ENCODE measurements around the gene CMTM1.
"Not testable (repeated sequence)": the region's sequence is repeated elsewhere in the genome, so short reads cannot be mapped to it uniquely, and the experiment has no call there.

Gene CMTM1

GRCh38 chr16:66596559-66596958 is 30.3 kb downstream of the CMTM1 start:
- not testable (repeated sequence) for DNase-seq

- DNase-seq = no peak
Measured at GRCh38 chr16:66596986-66597848, 31.0 kb downstream of the CMTM1 start.

DNA sequence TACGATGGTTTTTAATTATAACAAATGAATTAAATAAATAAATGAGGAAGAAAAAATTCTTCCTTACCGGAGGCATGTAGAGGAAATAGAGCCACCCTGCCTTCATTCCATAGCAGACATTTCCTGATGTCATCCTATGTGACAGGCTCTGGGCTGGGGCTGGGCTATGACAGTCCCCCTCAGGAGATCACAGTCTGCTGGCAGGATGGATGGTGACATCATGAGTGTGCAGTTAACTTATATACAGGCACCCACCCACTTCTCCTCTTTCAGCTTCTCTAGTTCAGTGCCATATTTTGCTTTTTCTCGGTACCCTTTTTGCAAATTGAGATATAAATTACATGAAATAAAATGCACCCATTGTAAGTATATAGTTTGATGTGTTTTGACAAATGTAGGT is 31.9 kb downstream of the CMTM1 start:
- no peak for DNase-seq

DNA sequence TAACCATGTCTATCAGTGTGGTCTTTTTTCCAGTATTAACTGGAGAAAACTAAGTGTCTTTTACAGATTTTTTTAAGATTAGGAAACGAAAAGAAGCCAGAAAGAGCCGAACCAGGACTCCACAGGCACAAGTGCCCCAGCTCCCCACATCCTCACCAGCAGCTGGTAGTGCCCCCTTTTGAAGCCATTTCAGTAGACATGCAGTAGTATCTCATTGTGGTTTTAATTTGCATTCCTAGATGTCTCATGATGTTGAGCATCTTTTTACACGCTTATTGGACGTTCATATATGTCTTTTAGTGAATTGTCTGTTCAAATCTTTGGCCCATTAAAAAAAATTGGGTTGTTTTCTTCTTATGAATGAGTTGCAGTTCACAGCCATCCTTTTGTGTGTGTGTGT is 33.5 kb downstream of the CMTM1 start:
- no peak for DNase-seq

- DNase-seq = no peak
Measured at GRCh38 chr16:66600477-66600876, 34.2 kb downstream of the CMTM1 start.

DNA sequence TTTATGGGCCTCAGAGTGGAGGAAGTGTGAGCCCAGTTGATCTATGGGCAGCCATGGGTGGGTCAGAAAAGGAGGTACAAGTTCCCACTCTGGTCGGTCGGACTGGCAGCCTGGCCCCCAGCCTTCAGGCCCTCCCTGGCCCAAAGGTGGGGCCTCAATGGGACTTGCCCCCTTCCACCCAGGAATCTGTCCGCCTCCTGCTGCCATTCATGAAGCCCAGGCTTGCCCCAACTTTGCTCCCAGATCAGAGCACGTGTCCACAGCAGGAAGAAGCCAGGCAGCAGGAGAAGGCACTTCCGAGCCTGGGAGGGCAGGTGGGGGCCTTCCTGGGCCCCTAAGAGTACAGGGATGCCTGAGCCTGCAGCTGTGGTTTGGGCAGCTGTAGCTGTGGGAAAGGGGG is 35.2 kb downstream of the CMTM1 start:
- DNase-seq = no peak

DNA sequence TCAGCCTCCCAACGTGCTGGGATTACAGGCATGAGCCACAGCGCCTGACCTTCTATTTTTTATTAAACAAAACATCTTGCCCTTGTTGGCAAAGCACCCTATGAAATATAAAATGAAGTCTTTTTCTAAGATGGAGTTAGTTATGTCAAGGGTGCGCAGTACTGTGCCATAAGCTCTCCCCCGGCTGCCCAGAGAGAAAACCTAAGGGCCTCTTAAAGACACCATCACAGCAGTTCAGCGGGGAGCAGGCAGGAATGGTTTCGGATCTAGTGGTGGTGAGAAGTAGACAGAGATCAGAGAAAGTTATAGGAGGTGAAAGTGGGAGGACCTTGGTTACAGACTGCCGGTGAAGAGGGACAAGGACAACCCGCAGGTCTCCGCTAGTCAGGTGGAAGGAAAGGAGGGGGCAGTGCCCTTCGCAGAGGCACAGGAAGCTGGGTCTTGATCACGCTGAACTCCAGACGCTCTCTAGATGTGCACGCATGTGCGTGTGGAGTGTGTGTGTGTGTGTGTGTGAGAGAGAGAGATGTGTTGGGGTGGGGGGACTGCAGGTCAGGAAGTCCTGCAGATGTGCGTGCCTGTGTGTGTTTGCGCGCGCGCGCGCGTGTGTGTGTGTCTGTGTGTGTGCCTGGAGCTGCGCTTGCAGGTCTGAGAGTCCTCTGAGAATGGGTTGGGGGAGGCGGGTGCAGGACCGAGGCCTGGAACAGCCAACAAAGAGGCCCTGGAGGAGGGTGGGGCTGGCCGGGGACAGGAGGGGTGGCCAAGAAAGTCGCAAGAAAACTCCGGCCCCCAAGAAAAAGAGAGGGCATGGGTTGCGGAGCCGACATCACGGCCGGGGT is 37.5 kb downstream of the CMTM1 start:
- DNase-seq = peak; percentile 64

DNA sequence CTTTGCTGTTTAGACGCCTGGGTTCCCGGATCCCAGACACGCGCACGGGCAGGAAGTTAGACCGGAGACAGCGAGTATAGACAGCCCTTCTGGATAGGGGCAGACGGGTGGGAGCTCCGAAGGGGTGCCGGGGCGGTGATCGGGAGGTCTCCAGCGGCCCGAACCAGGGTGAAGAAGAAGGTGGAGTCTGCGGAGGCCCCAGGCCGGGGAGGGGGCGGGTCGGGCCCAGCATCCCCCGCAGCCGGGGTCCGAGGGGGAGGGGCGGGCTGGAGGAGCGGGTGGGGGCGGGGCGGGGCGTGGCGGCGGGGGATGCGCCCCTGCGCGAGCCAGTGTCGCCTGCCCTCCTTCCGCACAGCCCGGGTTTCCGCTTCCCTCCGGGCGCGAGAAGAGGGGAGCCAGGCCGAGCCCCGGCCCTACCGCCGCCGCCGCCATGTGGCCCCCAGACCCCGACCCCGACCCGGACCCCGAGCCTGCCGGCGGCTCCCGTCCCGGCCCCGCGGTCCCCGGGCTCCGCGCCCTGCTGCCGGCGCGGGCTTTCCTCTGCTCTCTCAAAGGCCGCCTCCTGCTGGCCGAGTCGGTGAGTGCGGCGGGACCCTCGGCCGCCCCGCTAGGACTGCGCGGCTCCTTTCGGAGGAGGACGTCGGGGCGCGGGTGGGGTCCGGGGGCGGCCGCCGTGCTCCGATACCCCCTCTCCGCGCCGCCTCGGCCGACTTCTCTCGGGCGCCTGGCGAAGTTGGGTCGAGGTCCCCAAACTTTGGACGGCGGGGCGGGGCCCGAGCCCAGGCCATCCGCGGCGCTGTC is 38.3 kb downstream of the CMTM1 start, which contains the start of gene CMTM3:
TSS of gene CMTM3 (plus strand) at position 329 of the 801 bp plus-strand sequence. CDS start at position 431, 102 bp downstream.
- DNase-seq = peak; percentile 83

- peak; percentile 44 for DNase-seq
Measured at GRCh38 chr16:66605177-66605978, 39.1 kb downstream of the CMTM1 start.

GRCh38 chr16:66605979-66606751 is 39.9 kb downstream of the CMTM1 start:
- DNase-seq = no peak

GRCh38 chr16:66608241-66609138 is 42.3 kb downstream of the CMTM1 start:
- peak; percentile 87 for DNase-seq

GRCh38 chr16:66609139-66609510 is 42.9 kb downstream of the CMTM1 start:
- DNase-seq = no peak

DNA sequence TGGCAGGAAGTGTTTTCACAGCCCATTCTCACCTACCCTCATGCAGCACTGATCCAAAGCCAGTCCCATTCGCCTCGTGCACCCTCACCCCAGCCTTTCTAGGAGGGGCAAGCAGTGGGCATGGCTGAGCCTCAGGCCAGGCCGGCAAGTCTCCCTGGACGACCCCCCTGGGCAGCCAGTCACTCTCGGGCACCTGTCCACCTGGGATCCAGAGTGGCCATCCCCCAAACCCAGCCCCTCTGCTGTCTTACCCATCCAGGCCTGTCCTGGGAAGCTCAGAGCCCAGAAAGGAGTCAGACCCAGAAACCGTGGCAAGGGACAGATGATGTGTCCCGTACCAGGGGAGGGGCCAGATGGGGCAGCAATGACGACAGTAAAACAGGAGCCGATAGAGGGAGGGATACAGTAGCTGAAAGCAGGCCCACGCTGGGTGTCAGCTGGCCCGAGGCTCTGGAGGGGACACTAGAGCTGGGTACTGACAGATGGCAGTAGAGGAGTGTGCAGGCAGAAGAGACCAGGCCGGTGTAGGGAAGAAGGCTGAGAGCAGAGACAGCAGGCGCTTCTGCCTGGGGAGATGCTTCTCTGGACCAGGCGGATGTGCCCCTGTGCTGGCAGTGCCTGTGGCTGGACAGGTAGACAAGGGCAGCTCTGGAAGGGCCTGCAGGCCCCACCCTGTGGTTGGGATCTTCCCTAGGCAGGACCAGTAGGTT is 44.0 kb downstream of the CMTM1 start:
- DNase-seq = no peak

- not testable (repeated sequence) for DNase-seq
Measured at GRCh38 chr16:66611911-66612310, 45.7 kb downstream of the CMTM1 start.

- DNase-seq = no peak
Measured at GRCh38 chr16:66612422-66612821, 46.2 kb downstream of the CMTM1 start.

- no peak for DNase-seq
Measured at GRCh38 chr16:66614161-66614802, 48.0 kb downstream of the CMTM1 start.

DNA sequence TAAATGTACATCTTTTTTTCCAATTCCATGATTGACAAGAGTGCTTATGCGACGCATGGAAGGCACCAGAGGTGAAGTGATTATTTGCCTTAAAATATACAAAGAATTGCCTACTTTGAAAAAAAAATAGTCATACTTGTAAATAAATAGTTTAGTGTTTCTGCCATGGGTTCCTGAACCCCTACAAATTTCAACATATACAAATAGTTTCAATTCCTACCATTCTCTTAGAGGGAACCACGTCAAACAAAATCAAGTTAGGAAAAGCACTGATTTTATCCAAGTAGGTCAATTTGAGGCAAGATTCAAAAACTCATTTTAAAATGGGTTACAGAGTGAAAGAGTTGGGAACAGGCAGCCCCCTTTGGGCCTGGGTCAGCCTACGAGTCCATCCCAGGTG is 49.9 kb downstream of the CMTM1 start:
- no peak for DNase-seq

DNA sequence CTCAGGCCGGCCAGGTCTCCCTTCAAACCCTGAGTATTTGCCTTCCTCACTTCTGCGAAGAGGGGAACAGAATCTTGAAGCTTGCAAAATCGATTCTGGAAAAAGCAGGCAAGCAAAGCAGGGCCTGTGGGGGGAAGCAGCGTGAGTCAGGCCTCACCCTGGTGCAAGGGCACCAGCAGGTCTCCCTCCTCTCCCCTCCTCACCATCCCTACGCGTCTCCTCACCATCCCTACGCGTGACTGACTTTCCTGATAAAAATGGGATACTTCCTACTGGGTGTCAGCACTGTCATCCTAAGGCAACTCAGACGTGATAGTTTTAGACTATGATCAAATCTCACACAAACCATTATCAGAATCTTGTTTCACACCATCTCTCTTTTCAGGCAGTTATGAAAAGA is 50.4 kb downstream of the CMTM1 start:
- no peak for DNase-seq

DNA sequence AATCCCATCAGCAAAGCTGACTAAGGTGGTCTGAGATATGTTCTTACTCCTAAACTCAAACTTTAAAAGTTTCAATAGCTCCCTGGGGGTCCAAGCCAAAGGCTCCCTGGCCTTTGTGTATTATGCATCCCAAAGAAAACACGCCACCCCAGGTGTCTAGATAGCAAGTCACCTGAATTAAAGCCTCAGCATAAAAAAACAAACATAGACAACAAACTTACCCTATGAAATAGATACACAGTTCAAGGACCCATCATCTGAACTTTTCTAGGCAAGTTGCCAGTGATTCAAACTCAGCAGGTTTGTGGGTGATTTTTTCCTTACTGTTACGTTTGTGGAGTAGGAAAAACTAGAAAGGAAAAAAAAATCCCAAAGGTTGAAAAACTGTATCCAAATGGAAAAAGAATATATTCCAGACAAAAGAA is 50.8 kb downstream of the CMTM1 start:
- DNase-seq = no peak
